ENCODE results near the gene MAPKAPK2.

MAPKAPK2 gene

DNA sequence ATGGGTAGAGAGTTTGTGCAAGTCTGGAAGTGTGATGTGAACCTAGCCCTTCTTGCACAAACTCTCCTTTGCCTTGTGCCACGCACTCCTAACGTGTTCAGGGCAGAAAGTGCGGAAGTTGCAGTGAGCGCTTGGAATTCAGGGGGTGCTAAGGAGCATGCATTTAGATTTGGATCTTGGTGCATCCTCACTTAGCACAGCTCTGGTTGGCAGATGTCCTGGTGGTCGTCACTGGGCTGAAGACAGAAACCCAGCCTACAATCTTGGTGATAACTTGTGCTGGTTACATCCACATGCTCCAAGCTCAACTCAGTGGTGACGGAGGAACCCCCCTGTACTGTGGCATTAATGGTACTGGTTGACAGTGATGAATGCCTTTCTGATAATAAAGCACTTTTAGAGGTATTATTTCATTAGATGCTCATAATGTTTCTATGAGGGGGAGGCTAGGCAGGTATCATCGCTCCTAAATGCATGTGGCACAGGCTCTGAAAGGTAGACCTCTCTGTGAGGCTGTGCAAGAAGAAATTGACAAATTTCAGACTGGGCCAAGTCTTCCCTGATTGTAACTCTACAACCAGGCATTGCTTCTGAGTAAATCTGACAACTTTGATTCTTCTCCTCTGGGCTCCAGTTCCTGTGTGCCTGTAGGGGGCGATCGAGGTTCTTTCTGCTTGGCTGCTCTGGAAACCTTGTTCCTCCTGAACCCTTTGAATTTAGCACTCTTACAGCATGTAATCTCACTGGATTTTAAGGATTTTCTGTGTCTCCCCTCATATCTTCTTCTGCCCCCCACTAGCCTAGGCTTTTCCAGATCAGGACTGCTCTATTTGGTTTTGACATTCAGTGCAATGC is 40.6 kb downstream of the MAPKAPK2 start:
- Histone ChIP-seq H3K27ac (ENCODE audit: low read depth, low read length) (peak overlapping the region; percentile 0; the same call in 1 of the 2 replicates), H3K36me3 (ENCODE audit: insufficient read depth, low read length) (peaks cover 12% of the 10 kb centered on the region), H3K9ac (ENCODE audit: low read depth, low read length) (no peak overlapping the region), H3K4me1 (ENCODE audit: insufficient read depth, low read length) (peaks cover 20% of the 10 kb centered on the region), H3K9me3 (ENCODE audit: insufficient read depth, low read depth, low read length) (no peaks in the 10 kb centered on the region), H3K27me3 (ENCODE audit: insufficient read depth, low read length) (no peaks in the 10 kb centered on the region), H3K4me3 (ENCODE audit: low read length) (no peak overlapping the region)
- 75% methylated on average over 9 of the region's 9 CpGs for WGBS

DNA sequence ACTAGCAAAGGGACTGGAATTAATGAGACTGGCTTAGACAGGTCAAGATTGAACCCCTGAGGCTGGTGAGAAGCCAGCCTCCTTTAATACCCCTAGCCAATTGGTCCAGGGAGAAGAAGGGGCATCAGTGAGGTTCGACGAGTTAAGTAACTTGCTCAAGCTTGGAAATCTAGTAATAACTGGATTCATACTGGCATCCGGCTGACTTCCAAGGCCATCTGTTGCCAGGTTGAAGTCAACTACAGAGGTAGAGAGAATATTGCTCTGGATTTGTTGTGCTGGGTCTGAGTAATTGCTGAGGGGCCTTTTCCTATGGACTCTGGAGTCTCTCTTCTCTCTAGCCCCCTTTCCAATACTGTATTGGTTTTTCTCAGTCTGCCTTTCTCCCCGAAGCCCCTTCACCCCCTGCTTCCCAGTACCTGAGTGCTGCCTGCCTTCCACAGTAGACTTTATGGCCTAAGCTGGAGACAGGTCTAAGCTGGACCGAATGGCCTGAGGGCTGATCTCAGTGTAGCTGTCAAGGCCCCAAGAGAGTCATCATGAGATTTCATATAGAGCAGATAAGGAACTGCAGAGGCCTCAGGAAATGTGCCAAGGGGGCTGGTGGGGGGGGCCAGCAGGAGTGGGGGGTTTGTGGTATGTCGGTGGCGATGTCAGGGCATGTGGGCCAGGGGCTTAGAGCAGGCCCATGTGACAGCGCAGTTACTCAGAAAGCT is 43.4 kb downstream of the MAPKAPK2 start:
- 94% methylated on average over 8 of the region's 8 CpGs for WGBS
- H3K9ac ChIP-seq (ENCODE audit: low read depth, low read length), result no peak overlapping the region
- no peaks in the 10 kb centered on the region for H3K9me3 ChIP-seq (ENCODE audit: insufficient read depth, low read depth, low read length)
- H3K4me1 ChIP-seq (ENCODE audit: insufficient read depth, low read length), result peaks cover 18% of the 10 kb centered on the region
- H3K4me3 ChIP-seq (ENCODE audit: low read length), result no peak overlapping the region
- H3K27ac ChIP-seq (ENCODE audit: low read depth, low read length), result no peak overlapping the region
- no peaks in the 10 kb centered on the region for H3K27me3 ChIP-seq (ENCODE audit: insufficient read depth, low read length)
- H3K36me3 ChIP-seq (ENCODE audit: insufficient read depth, low read length), result peaks cover 38% of the 10 kb centered on the region

DNA sequence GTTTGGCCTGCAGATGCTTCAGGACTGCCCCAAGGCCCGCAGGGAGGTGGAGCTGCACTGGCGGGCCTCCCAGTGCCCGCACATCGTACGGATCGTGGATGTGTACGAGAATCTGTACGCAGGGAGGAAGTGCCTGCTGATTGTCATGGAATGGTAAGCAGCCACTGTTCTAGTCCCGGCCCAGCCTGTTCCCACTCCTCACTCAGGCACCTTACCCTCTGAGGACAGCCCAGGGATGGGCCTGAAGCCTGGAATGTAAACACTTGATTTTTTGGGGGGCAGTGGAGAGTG is 43.9 kb downstream of the MAPKAPK2 start:
- Histone ChIP-seq H3K4me1 (ENCODE audit: insufficient read depth, low read length) (peaks cover 13% of the 10 kb centered on the region), H3K36me3 (ENCODE audit: insufficient read depth, low read length) (peaks cover 40% of the 10 kb centered on the region), H3K4me3 (ENCODE audit: low read length) (no peak overlapping the region), H3K27ac (ENCODE audit: low read depth, low read length) (no peak overlapping the region), H3K9ac (ENCODE audit: low read depth, low read length) (no peak overlapping the region), H3K27me3 (ENCODE audit: insufficient read depth, low read length) (no peaks in the 10 kb centered on the region), H3K9me3 (ENCODE audit: insufficient read depth, low read depth, low read length) (no peaks in the 10 kb centered on the region)
- 94% methylated on average over 9 of the region's 9 CpGs for WGBS

DNA sequence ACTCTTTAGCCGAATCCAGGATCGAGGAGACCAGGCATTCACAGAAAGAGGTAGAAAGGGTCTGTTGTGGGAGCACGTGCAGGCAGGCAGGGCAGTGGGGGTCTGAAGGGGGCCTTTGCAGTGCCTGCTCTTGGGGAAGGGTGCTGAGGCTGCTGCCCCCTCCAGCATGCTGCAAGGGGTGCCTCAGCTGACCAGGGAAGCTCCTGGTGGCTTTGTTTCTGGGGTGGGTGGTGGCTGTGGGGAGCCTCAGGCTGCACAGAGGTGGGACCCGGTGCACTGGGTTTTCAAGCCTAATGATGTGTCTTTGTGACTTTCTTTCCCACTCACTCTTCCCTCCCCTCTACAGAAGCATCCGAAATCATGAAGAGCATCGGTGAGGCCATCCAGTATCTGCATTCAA is 44.3 kb downstream of the MAPKAPK2 start:
- Histone ChIP-seq H3K9ac (ENCODE audit: low read depth, low read length) (no peak overlapping the region), H3K36me3 (ENCODE audit: insufficient read depth, low read length) (peaks cover 42% of the 10 kb centered on the region), H3K27ac (ENCODE audit: low read depth, low read length) (no peak overlapping the region), H3K4me1 (ENCODE audit: insufficient read depth, low read length) (peaks cover 8% of the 10 kb centered on the region), H3K4me3 (ENCODE audit: low read length) (no peak overlapping the region), H3K27me3 (ENCODE audit: insufficient read depth, low read length) (no peaks in the 10 kb centered on the region), H3K9me3 (ENCODE audit: insufficient read depth, low read depth, low read length) (no peaks in the 10 kb centered on the region)
- 78% methylated on average over 6 of the region's 6 CpGs for WGBS

DNA sequence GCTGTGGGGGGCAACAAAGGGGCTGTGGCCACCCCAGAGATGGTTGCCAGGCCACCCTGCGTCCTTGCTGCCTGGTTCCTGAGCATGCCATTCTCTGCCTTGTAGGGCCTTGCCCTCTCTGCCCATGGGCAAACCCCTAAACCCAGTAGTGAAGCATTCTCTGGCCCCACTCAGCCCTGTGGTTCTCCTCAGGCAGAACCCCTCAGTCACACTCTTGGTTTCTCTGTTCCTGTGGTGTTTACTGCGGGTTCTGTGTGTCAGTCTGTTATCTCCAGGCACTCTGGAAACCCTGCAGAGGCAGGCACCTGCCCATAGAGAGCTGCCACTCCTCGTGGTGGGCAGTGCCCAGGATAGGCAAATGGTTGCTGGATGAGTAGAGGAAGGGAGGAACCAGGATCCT is 44.8 kb downstream of the MAPKAPK2 start:
- Histone ChIP-seq H3K4me3 (ENCODE audit: low read length) (no peak overlapping the region), H3K9me3 (ENCODE audit: insufficient read depth, low read depth, low read length) (no peaks in the 10 kb centered on the region), H3K27ac (ENCODE audit: low read depth, low read length) (no peak overlapping the region), H3K4me1 (ENCODE audit: insufficient read depth, low read length) (peaks cover 5% of the 10 kb centered on the region; the same call in 1 of the 2 replicates), H3K27me3 (ENCODE audit: insufficient read depth, low read length) (no peaks in the 10 kb centered on the region), H3K36me3 (ENCODE audit: insufficient read depth, low read length) (peaks cover 42% of the 10 kb centered on the region), H3K9ac (ENCODE audit: low read depth, low read length) (no peak overlapping the region)
- 96% methylated on average over 3 of the region's 3 CpGs for WGBS

DNA sequence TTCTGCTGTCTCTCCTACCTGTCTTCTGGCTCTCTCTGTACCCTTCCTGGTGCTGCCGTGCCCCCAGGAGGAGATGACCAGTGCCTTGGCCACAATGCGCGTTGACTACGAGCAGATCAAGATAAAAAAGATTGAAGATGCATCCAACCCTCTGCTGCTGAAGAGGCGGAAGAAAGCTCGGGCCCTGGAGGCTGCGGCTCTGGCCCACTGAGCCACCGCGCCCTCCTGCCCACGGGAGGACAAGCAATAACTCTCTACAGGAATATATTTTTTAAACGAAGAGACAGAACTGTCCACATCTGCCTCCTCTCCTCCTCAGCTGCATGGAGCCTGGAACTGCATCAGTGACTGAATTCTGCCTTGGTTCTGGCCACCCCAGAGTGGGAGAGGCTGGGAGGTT is 47.8 kb downstream of the MAPKAPK2 start:
- H3K9me3 ChIP-seq (ENCODE audit: insufficient read depth, low read depth, low read length), result no peaks in the 10 kb centered on the region
- no peaks in the 10 kb centered on the region for H3K27me3 ChIP-seq (ENCODE audit: insufficient read depth, low read length)
- H3K9ac ChIP-seq (ENCODE audit: low read depth, low read length), result no peak overlapping the region
- peaks cover 51% of the 10 kb centered on the region for H3K36me3 ChIP-seq (ENCODE audit: insufficient read depth, low read length)
- WGBS, result 94% methylated on average over 11 of the region's 11 CpGs
- H3K4me1 ChIP-seq (ENCODE audit: insufficient read depth, low read length), result no peaks in the 10 kb centered on the region
- no peak overlapping the region for H3K4me3 ChIP-seq (ENCODE audit: low read length)
- no peak overlapping the region for H3K27ac ChIP-seq (ENCODE audit: low read depth, low read length)

DNA sequence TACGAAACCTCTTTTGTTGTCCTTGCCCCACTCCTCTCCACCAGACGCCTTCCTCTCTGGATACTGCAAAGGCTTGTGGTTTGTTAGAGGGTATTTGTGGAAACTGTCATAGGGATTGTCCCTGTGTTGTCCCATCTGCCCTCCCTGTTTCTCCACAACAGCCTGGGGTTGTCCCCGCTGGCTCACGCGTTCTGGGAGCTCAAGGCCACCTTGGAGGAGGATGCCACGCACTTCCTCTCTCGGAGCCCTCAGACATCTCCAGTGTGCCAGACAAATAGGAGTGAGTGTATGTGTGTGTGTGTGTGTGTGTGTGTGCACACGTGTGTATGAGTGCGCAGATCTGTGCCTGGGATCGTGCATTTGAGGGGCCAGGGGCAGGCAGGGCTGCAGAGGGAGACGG is 48.3 kb downstream of the MAPKAPK2 start:
- no peaks in the 10 kb centered on the region for H3K27me3 ChIP-seq (ENCODE audit: insufficient read depth, low read length)
- no peaks in the 10 kb centered on the region for H3K9me3 ChIP-seq (ENCODE audit: insufficient read depth, low read depth, low read length)
- H3K4me3 ChIP-seq (ENCODE audit: low read length), result no peak overlapping the region
- 93% methylated on average over 11 of the region's 11 CpGs for WGBS
- no peak overlapping the region for H3K9ac ChIP-seq (ENCODE audit: low read depth, low read length)
- no peak overlapping the region for H3K27ac ChIP-seq (ENCODE audit: low read depth, low read length)
- peaks cover 51% of the 10 kb centered on the region for H3K36me3 ChIP-seq (ENCODE audit: insufficient read depth, low read length)
- H3K4me1 ChIP-seq (ENCODE audit: insufficient read depth, low read length), result no peaks in the 10 kb centered on the region

DNA sequence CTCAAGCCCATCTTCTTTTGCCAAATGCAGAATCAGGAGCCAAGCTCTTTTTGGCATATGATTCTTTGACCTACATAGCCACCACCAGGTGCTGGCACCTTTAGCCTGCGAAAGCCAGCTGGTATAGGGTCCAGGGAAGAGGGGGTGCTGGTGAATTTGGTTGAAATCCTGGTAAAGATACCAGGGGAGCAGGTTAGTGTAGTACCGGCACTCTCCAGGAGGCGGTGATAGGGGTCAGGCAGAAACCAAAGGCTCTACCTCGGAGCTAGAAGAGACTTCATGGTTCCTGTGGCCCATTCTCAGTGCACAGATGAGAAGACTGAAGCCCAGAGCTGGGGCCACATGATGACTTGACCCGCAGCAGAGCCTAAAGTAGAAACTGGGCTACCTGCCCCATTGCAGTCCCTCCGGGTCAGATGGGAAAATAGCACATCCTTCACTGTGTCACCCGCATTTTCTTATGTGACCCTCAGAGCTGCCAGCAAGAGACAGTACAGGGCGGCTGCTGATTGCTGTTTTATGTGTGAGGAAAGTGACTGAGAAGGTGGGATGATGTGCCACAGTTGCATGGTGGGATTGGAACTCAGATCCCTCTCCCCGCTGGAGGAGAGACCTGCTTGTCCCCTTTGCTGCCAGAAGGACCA is 49.9 kb downstream of the MAPKAPK2 start:
- Histone ChIP-seq H3K4me1 (ENCODE audit: insufficient read depth, low read length) (peaks cover 4% of the 10 kb centered on the region; the same call in 1 of the 2 replicates), H3K4me3 (ENCODE audit: low read length) (no peak overlapping the region), H3K36me3 (ENCODE audit: insufficient read depth, low read length) (peaks cover 46% of the 10 kb centered on the region), H3K27me3 (ENCODE audit: insufficient read depth, low read length) (no peaks in the 10 kb centered on the region), H3K9me3 (ENCODE audit: insufficient read depth, low read depth, low read length) (no peaks in the 10 kb centered on the region), H3K9ac (ENCODE audit: low read depth, low read length) (no peak overlapping the region), H3K27ac (ENCODE audit: low read depth, low read length) (no peak overlapping the region)
- whole genome bisulfite sequencing, result 79% methylated on average over 9 of the region's 9 CpGs

DNA sequence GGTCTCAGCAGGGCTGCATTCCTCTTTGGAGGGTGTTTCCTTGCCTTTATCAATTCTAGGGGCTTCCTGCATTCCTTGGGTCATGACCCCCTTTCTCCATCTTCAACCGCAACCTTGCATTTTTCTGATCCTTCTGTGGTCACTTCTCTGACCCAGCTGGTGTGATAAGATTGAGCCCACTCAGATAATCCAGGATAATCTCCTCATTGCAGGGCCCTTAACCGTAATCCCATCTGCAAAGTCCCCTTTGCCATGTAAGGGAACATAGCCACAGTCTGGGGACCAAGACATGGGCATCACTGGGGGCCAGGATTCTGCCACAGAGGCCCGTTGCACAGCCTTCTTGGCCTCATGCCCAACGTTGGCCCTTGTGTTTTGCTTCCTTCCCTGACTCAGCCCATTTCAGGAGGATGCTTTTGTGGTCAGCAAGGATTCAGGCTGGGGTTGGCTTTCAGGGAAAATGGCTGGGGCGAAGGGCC is 50.9 kb downstream of the MAPKAPK2 start:
- WGBS, result 78% methylated on average over 5 of the region's 5 CpGs
- peaks cover 37% of the 10 kb centered on the region for H3K36me3 ChIP-seq (ENCODE audit: insufficient read depth, low read length)
- H3K9me3 ChIP-seq (ENCODE audit: insufficient read depth, low read depth, low read length), result no peaks in the 10 kb centered on the region
- H3K4me1 ChIP-seq (ENCODE audit: insufficient read depth, low read length), result peaks cover 7% of the 10 kb centered on the region; the same call in 1 of the 2 replicates
- H3K4me3 ChIP-seq (ENCODE audit: low read length), result no peak overlapping the region
- no peak overlapping the region for H3K27ac ChIP-seq (ENCODE audit: low read depth, low read length)
- H3K27me3 ChIP-seq (ENCODE audit: insufficient read depth, low read length), result no peaks in the 10 kb centered on the region
- no peak overlapping the region for H3K9ac ChIP-seq (ENCODE audit: low read depth, low read length)

DNA sequence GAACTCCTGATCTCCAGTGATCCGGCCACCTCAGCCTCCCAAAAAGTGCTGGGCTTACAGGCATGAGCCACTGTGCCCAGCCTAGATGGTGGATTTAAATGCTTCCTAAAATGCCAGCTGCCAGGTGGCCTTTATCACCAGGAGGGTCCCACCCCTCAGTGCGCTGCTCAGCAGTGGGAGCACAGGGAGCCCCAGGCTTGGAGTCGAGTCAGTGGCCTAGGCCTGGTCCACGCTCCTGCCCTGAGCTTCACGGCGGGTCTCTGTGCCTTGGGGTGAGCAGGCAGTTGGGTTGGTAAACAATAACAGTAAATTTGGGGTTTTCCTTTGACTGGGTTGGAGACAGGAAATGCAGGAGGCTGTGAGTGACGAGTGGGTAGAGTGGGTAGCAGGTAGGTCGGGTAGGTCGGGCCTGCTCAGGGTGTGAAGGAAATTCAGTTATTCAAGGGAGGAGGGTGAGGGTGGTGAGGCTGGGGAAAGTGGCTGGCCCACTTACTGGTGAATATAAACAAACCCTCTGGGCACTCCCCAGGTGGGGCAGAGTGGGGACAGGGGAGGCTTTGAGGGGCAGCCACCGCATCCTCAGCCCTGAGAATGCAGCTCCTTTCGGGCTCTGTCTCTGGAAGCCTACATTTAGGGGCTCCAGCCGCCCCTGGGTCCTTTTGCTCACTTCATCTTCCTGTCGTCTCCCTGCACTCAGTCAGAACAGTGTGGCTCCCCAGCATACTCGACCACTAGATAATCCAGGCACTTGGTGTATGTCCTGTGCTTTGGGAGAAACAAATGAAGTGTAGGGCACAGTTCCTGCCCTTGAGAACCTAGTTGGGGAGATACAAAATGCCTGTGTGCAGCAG is 52.4 kb downstream of the MAPKAPK2 start:
- Histone ChIP-seq H3K9me3 (ENCODE audit: insufficient read depth, low read depth, low read length) (no peaks in the 10 kb centered on the region), H3K9ac (ENCODE audit: low read depth, low read length) (no peak overlapping the region), H3K36me3 (ENCODE audit: insufficient read depth, low read length) (peaks cover 22% of the 10 kb centered on the region), H3K4me3 (ENCODE audit: low read length) (no peak overlapping the region), H3K27me3 (ENCODE audit: insufficient read depth, low read length) (no peaks in the 10 kb centered on the region), H3K4me1 (ENCODE audit: insufficient read depth, low read length) (peaks cover 7% of the 10 kb centered on the region; the same call in 1 of the 2 replicates), H3K27ac (ENCODE audit: low read depth, low read length) (no peak overlapping the region)
- 91% methylated on average over 14 of the region's 14 CpGs for WGBS

Data from HUES64 (cell line).